ENCODE measurements around the gene OR4K2. TPM values are rescaled to one million over a fixed set of nuclear protein-coding genes. Genes with fewer than 3 reads are reported as not detected.

OR4K2 gene
- total RNA-seq, 1 donor from 2014 or later: not detected

DNA sequence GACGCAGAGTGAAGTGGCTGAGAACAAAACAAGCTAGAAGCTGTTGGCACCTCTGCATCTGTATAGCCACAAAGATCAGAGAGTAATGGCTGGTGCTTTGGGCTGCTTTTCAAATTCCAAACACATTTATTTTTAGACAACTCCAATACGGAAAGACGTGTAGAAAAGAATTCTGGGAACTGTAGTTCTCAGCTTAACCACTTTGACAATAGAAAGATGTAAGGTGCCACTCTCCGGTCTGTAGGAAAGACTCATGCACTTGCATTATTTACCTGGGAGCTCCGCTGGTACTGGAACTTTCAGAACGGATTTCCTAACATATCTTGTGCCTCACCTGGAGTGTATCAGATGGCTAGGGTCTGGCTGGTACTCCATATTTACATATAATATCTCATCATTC is 1.8 kb upstream of the OR4K2 start:
- H3K4me3 ChIP-seq (ENCODE audit: low read depth, low read length): no peak overlapping the region
- TF ChIP-seq, protein P1, sequence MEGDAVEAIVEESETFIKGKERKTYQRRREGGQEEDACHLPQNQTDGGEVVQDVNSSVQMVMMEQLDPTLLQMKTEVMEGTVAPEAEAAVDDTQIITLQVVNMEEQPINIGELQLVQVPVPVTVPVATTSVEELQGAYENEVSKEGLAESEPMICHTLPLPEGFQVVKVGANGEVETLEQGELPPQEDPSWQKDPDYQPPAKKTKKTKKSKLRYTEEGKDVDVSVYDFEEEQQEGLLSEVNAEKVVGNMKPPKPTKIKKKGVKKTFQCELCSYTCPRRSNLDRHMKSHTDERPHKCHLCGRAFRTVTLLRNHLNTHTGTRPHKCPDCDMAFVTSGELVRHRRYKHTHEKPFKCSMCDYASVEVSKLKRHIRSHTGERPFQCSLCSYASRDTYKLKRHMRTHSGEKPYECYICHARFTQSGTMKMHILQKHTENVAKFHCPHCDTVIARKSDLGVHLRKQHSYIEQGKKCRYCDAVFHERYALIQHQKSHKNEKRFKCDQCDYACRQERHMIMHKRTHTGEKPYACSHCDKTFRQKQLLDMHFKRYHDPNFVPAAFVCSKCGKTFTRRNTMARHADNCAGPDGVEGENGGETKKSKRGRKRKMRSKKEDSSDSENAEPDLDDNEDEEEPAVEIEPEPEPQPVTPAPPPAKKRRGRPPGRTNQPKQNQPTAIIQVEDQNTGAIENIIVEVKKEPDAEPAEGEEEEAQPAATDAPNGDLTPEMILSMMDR (IDR thresholded peaks at IDR 0.05; ENCODE audit: insufficient read depth, low read length, severe bottlenecking): no peak
- no peaks in the 10 kb centered on the region for H3K27me3 ChIP-seq (ENCODE audit: control insufficient read depth, insufficient read depth, low read length)
- no peaks in the 10 kb centered on the region for H3K36me3 ChIP-seq (ENCODE audit: control insufficient read depth, insufficient read depth, low read length)
- no peak for DNase-seq (ENCODE audit: low read depth)
- no peak for FAIRE-seq

DNA sequence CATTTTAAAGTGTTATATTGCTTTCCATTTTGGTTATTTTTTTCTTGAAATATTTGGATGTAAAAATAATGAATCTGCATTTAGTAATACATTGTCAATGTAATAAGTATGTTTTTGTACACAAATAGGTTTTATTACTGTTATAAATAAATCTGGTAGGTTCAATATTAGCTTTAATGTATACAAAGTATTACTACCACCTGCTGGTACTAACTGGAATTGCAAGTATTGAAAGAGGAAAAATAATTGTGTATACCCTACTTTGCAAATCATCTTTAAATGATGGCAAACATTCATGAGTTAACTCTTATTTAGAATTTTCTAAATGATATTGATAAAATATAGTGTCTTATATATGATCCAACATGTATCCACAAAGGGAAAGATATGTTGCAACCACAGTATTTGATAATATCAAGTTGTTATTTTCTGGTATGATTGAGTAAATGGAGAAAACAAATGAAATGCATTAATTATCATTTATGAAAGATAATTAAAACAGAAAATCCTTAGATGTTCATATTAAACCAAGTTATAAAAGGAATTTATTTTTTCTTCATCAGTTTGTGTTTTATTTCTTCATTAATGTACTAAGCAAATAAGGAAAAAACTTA is 3.2 kb downstream of the OR4K2 start:
- Histone ChIP-seq H3K36me3 (ENCODE audit: control insufficient read depth, insufficient read depth, low read length) (no peaks in the 10 kb centered on the region), H3K27me3 (ENCODE audit: control insufficient read depth, insufficient read depth, low read length) (no peaks in the 10 kb centered on the region), H3K4me3 (ENCODE audit: low read depth, low read length) (no peak overlapping the region)
- DNase-seq (ENCODE audit: low read depth): peak; percentile 2
- TF ChIP-seq, protein P1 (IDR thresholded peaks at IDR 0.05; ENCODE audit: insufficient read depth, low read length, severe bottlenecking): peak; percentile 10
- no peak for FAIRE-seq

DNA sequence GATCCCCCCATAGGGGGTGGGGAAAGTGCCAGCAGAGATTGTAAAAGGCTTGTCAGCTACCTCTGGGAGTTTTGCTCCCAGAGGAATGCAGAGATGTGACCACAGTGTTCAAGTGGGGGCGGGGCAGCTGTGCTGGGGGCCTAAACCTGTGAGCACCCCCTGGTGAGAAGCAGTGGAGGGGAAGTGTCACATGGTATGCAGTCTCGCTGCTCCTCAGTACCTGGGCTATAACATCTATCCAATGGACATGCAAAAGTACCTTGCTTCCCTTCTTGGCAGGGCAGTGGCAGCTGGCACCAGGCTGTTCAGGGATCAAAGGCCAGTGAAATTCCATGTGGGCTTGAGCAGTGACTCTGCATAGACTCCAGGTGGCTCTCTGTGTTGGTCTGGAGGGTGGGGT is 20.3 kb downstream of the OR4K2 start:
- H3K4me3 ChIP-seq (ENCODE audit: low read depth, low read length): no peak overlapping the region
- H3K36me3 ChIP-seq (ENCODE audit: control insufficient read depth, insufficient read depth, low read length): no peaks in the 10 kb centered on the region
- no peaks in the 10 kb centered on the region for H3K27me3 ChIP-seq (ENCODE audit: control insufficient read depth, insufficient read depth, low read length)
- DNase-seq (ENCODE audit: low read depth): no peak
- TF ChIP-seq, protein P1 (IDR thresholded peaks at IDR 0.05; ENCODE audit: insufficient read depth, low read length, severe bottlenecking): no peak
- peak; percentile 83 for FAIRE-seq

DNA sequence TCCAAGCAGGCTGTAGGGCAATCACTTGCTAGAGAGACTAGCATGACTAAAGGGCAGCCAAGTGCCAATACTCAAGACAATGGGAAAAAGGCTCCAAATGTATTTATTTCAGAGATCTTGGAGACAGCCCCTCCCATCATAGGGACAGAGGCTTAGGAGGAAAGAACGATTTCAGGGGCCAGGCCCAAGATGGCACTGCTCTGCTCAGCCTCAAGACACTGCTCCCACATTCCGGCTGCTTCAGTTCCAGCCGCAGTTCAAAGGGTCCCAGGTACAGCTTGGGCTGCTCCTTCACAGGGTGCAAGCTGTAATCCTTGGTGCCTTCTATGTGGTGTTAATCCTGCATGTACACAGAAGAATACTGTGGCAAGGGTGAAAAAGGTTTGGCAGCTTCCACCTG is 26.1 kb downstream of the OR4K2 start:
- DNase-seq (ENCODE audit: low read depth) (no peak), FAIRE-seq (peak; percentile 86)
- Histone ChIP-seq H3K4me3 (ENCODE audit: low read depth, low read length) (no peak overlapping the region), H3K27me3 (ENCODE audit: control insufficient read depth, insufficient read depth, low read length) (no peaks in the 10 kb centered on the region), H3K36me3 (ENCODE audit: control insufficient read depth, insufficient read depth, low read length) (no peaks in the 10 kb centered on the region)
- TF ChIP-seq, protein P1 (IDR thresholded peaks at IDR 0.05; ENCODE audit: insufficient read depth, low read length, severe bottlenecking): no peak

DNA sequence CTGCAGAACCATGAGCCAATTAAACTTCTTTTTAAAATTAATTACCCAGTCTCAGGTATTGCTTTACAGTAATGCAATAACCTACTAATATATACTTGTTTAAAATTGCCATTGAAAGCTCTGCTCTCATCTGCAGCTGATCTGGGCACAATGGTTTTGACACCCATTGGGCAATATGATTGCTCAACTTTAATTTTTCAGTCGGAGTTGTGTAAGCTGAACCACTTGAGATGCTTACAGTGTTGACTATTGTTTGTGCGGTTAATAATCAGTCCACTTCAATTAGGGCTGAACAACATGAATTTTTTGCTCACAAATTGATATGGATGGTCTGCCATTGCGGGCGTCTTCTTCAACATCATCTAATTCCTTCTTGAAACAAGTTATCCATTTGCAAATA is 27.5 kb downstream of the OR4K2 start:
- FAIRE-seq (no peak), DNase-seq (ENCODE audit: low read depth) (no peak)

More for the DNA sequence above, 27.5 kb downstream of the OR4K2 start:
- Histone ChIP-seq H3K4me3 (ENCODE audit: low read depth, low read length) (no peak overlapping the region), H3K36me3 (ENCODE audit: control insufficient read depth, insufficient read depth, low read length) (no peaks in the 10 kb centered on the region), H3K27me3 (ENCODE audit: control insufficient read depth, insufficient read depth, low read length) (no peaks in the 10 kb centered on the region)
- TF ChIP-seq, protein P1 (IDR thresholded peaks at IDR 0.05; ENCODE audit: insufficient read depth, low read length, severe bottlenecking): no peak
